Smooth muscle cell (in vitro differentiated cells): ENCODE data around the gene ZFAND3. TPM values are rescaled to one million over a fixed set of nuclear protein-coding genes. Genes with fewer than 3 reads are reported as not detected.

Experiments used
- DNase-seq: peaks from one replicate; lab custom pipeline; 2025; ENCODE audit not compliant: unreplicated experiment; lab: John Stamatoyannopoulos, UW
- H2AFZ ChIP-seq: fragments of 200-600 bp; sonication (generic); 2 replicates; pipeline ENCODE4 v1.6.0; 2016; ENCODE audit warnings: antibody characterized with exemption, low read depth, mild to moderate bottlenecking
- H3F3A ChIP-seq: fragments of 200-600 bp; sonication (generic); 2 replicates; pipeline ENCODE4 v1.6.0; 2017; ENCODE audit warnings: antibody characterized with exemption, low read depth
- H3K27ac ChIP-seq: fragments of 200-600 bp; sonication (generic); 2 replicates; pipeline ENCODE4 v1.5.1; 2016; ENCODE audit warnings: low read depth, mild to moderate bottlenecking
- H3K27me3 ChIP-seq: fragments of 200-600 bp; sonication (generic); 2 replicates; pipeline ENCODE4 v1.6.1; 2016; ENCODE audit warnings: low read depth, mild to moderate bottlenecking
- H3K36me3 ChIP-seq: fragments of 200-600 bp; sonication (generic); 2 replicates; pipeline ENCODE4 v1.5.1; 2016; ENCODE audit warnings: low read depth
- H3K4me1 ChIP-seq: fragments of 200-600 bp; sonication (generic); 2 replicates; pipeline ENCODE4 v1.5.1; 2016; ENCODE audit warnings: low read depth
- H3K4me2 ChIP-seq: fragments of 200-600 bp; sonication (generic); 2 replicates; pipeline ENCODE4 v1.6.0; 2016; ENCODE audit warnings: mild to moderate bottlenecking
- H3K4me3 ChIP-seq: fragments of 200-600 bp; sonication (generic); 2 replicates; pipeline ENCODE4 v1.5.1; 2016; ENCODE audit warnings: mild to moderate bottlenecking
- H3K79me2 ChIP-seq: fragments of 200-600 bp; sonication (generic); 2 replicates; pipeline ENCODE4 v1.6.0; 2016; ENCODE audit warnings: low read depth, mild to moderate bottlenecking
- H3K9ac ChIP-seq: fragments of 200-600 bp; sonication (generic); 2 replicates; pipeline ENCODE4 v1.6.0; 2016; ENCODE audit warnings: low read depth
- H3K9me3 ChIP-seq: fragments of 200-600 bp; sonication (generic); replicated peaks from 2 replicates; pipeline ENCODE4 v1.5.1; 2016; ENCODE audit warnings: low read depth
- H4K20me1 ChIP-seq: fragments of 200-600 bp; sonication (generic); 2 replicates; pipeline ENCODE4 v1.6.0; 2016; ENCODE audit warnings: low read depth
- WGBS: methylation state at CpG from one replicate; pipeline ENCODE4 v1.1.7; 2016; ENCODE audit warnings: low lambda C conversion rate; 5-methylcytosine and 5-hydroxymethylcytosine counted together
- polyA plus RNA-seq: library from polyadenylated mRNA; unstranded; fragments of >200 nt; fragmentation: Nextera tagmentation; extraction: Ambion mirVana; gene quantifications from 2 replicates; pipeline ENCODE4 v1.2.1, GENCODE V29; 2016
- total RNA-seq: library from RNA; depleted of rRNA; stranded (reverse); fragments of >200 nt; gene quantifications from 2 replicates; pipeline ENCODE4 v1.2.3, GENCODE V29; 2014
- TF ChIP-seq, protein P1 (sequence below): fragments of 200-600 bp; sonication (generic); IDR thresholded peaks from 2 replicates; pipeline ENCODE4 v1.5.1; 2017; ENCODE audit warnings: borderline replicate concordance, mild to moderate bottlenecking, antibody characterized with exemption; ENCODE audit not compliant: insufficient read depth, poor library complexity, severe bottlenecking

ZFAND3 gene
- total and polyA plus RNA-seq, 2 experiments from 2014 or later, result 27.6 to 40.5 TPM

DNA sequence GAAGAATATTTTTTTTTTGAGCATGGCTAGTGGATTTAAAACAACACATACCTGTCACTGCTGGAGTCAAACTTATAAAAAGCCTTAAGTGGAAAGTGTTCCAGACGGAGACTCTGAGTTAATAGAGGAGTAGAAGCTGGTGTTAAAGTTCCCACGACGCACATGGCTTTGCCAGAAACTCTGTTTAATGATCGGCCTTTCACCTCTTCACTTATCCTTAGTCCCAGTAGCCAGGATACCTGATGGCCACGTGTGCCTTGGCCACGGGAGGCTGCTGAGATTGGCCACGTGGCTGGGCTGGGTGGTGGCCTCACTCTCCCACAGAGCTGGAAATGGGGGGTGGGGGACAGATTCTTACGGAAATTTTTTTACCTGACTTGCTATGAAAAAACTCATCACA lies 333.1 kb downstream of the ZFAND3 start:
- Histone ChIP-seq H3K9ac (no peak overlapping the region), H3K9me3 (no peaks in the 10 kb centered on the region), H3K27me3 (no peaks in the 10 kb centered on the region), H3K27ac (no peak overlapping the region), H3K4me3 (no peak overlapping the region), H3K4me1 (peaks cover 22% of the 10 kb centered on the region), H2AFZ (no peak overlapping the region), H3K79me2 (peaks cover 13% of the 10 kb centered on the region), H4K20me1 (peaks cover 100% of the 10 kb centered on the region), H3K36me3 (no peaks in the 10 kb centered on the region), H3F3A (peaks cover 3% of the 10 kb centered on the region), H3K4me2 (no peak overlapping the region)
- TF ChIP-seq, protein P1, sequence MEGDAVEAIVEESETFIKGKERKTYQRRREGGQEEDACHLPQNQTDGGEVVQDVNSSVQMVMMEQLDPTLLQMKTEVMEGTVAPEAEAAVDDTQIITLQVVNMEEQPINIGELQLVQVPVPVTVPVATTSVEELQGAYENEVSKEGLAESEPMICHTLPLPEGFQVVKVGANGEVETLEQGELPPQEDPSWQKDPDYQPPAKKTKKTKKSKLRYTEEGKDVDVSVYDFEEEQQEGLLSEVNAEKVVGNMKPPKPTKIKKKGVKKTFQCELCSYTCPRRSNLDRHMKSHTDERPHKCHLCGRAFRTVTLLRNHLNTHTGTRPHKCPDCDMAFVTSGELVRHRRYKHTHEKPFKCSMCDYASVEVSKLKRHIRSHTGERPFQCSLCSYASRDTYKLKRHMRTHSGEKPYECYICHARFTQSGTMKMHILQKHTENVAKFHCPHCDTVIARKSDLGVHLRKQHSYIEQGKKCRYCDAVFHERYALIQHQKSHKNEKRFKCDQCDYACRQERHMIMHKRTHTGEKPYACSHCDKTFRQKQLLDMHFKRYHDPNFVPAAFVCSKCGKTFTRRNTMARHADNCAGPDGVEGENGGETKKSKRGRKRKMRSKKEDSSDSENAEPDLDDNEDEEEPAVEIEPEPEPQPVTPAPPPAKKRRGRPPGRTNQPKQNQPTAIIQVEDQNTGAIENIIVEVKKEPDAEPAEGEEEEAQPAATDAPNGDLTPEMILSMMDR, result no peak
- 94% methylated on average over 8 of the region's 8 CpGs for WGBS
- no peak for DNase-seq

DNA sequence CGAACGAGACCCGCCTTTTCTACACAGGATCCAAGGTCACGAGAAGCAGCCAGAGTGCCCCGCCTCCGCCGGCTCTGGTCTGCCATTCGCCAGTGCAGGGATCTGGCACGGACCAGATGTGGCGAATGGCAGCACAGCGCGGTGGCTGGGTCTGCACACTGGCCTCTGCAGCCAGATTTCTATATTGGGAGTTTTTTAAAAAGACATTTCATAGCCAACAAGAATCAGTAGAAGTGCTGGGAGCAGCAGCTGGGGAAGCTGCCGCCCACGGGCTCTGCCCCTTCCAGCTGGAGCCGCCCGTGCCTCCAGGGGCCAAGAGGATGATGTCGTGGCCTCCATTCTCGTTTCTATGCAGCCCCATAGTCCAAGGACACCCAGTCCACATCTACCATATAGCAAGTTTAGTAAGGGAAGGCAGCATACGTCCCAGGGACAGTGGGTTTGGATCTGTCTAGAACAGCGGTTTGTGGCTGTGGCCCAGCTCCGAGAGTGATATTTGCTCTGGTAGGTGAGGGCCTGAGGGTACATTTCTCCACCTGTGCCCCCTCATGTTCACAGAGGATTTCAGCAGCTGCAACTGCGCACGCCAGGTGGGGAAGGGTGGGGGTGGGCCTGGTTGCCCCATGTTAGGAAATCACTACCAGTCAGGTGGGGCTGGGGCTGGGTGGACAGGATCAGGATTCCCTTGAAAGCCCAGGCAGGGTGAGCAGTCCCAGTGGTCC lies 333.7 kb downstream of the ZFAND3 start:
- Histone ChIP-seq H3K4me1 (peaks cover 19% of the 10 kb centered on the region), H3F3A (peaks cover 3% of the 10 kb centered on the region), H4K20me1 (peaks cover 98% of the 10 kb centered on the region), H3K36me3 (no peaks in the 10 kb centered on the region), H3K9me3 (no peaks in the 10 kb centered on the region), H3K4me2 (no peak overlapping the region), H3K27ac (no peak overlapping the region), H3K27me3 (no peaks in the 10 kb centered on the region), H3K79me2 (peaks cover 7% of the 10 kb centered on the region), H2AFZ (no peak overlapping the region), H3K4me3 (no peak overlapping the region), H3K9ac (no peak overlapping the region)
- no peak for DNase-seq
- TF ChIP-seq, protein P1, result no peak
- WGBS, result 93% methylated on average over 23 of the region's 23 CpGs

DNA sequence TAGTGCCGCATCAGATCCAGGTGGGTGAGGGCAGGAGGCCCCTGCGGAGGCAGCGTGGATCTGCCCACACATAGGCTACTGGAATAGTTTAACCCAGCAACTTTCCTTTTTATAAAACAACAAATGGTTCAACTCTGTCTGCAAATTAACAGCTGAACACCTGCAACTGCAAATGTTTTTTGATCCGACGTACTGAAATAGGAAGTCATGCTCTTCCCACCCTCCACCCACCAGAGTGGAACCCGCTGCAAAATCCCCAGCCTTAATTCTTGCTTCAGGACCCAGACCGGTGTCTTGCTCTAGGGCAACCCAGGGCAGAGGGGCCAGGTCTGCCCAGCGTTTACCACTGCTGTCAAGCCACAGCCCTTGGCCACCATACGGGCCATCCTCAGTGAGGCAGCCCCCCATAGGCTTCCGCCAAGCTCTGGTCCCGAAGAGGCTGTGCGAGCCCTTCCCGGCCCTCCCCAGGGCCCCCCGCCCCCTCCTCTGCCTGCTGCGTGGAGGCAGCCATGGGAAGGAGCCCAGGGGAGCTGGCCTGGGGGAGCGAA lies 334.3 kb downstream of the ZFAND3 start:
- Histone ChIP-seq H3K9ac (no peak overlapping the region), H3K4me1 (peaks cover 14% of the 10 kb centered on the region), H3K36me3 (no peaks in the 10 kb centered on the region), H3K4me3 (no peak overlapping the region), H3K79me2 (peaks cover under 1% of the 10 kb centered on the region), H4K20me1 (peaks cover 92% of the 10 kb centered on the region), H2AFZ (no peak overlapping the region), H3K27me3 (no peaks in the 10 kb centered on the region), H3K27ac (no peak overlapping the region), H3K4me2 (no peak overlapping the region), H3K9me3 (no peaks in the 10 kb centered on the region), H3F3A (peaks cover 3% of the 10 kb centered on the region)
- TF ChIP-seq, protein P1, result no peak
- no peak for DNase-seq
- 95% methylated on average over 15 of the region's 16 CpGs for WGBS

DNA sequence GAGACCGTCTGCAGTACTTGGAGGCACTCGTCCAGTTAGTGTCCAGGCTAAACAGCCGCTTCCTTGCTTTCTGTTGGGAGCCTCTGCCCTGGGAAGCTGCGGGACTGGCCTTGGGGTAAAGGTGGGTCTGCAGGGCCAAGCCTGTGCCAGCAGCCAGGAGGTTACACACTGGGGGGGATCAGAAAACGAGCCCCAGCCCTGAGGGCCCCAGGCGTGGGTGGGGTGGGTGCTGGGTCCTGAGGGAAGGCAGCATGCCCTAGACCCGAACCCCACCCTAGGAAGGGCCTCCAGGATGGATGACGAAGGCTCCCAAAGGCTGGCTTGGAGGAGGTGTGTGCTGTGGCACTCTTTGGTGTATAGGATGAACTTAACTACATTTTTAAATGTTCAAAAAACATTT lies 335.2 kb downstream of the ZFAND3 start:
- no peaks in the 10 kb centered on the region for H3K27me3 ChIP-seq
- no peak overlapping the region for H3K9ac ChIP-seq
- H3K27ac ChIP-seq, result peak overlapping the region; percentile 83
- H3K9me3 ChIP-seq, result no peaks in the 10 kb centered on the region
- H3K4me1 ChIP-seq, result peaks cover 5% of the 10 kb centered on the region
- H4K20me1 ChIP-seq, result peaks cover 83% of the 10 kb centered on the region
- no peak overlapping the region for H3K4me3 ChIP-seq
- peaks cover 3% of the 10 kb centered on the region for H3F3A ChIP-seq
- 91% methylated on average over 8 of the region's 8 CpGs for WGBS
- H3K4me2 ChIP-seq, result no peak overlapping the region
- no peak overlapping the region for H2AFZ ChIP-seq
- TF ChIP-seq, protein P1, result no peak
- no peaks in the 10 kb centered on the region for H3K79me2 ChIP-seq
- no peaks in the 10 kb centered on the region for H3K36me3 ChIP-seq
- no peak for DNase-seq
